AG04450 (cell line): ENCODE measurements around the gene SH3PXD2A. TPM values are rescaled to one million over a fixed set of nuclear protein-coding genes. Genes with fewer than 3 reads are reported as not detected.
A peak's percentile ranks its signal among the peaks of the same experiment; 100 is the strongest.

ENCODE experiments used
- CTCF ChIA-PET: fragments of 300-600, 350-600 bp; formaldehyde crosslinking; extraction: SDS; loops from one replicate; lab custom pipeline; 2022; ENCODE audit warnings: antibody characterized with exemption, inconsistent platforms; lab: Charles Lee
- POLR2A ChIA-PET: fragments of 350-600 bp; formaldehyde crosslinking; extraction: SDS; loops from one replicate; lab custom pipeline; 2021; ENCODE audit warnings: antibody characterized with exemption, inconsistent platforms; lab: Yijun Ruan, JAX
- DNase-seq: peaks from one replicate; pipeline ENCODE4 v3.0.0-alpha.2; 2011; ENCODE audit warnings: low read depth, low spot score
- H3K27ac ChIP-seq: one replicate; pipeline ENCODE4 v1.5.1; 2012; ENCODE audit warnings: low read depth, low read length, control low read depth
- H3K27me3 ChIP-seq: one replicate; pipeline ENCODE4 v1.6.0; 2012; ENCODE audit warnings: low read length; ENCODE audit not compliant: control insufficient read depth, insufficient read depth
- H3K4me3 ChIP-seq: 2 replicates; pipeline ENCODE4 v1.5.1; 2011; ENCODE audit warnings: mild to moderate bottlenecking, low read depth, low read length, control low read depth
- H3K9me3 ChIP-seq: 2 replicates; pipeline ENCODE4 v1.5.1; 2012; ENCODE audit warnings: low read length; ENCODE audit not compliant: control insufficient read depth, insufficient read depth
- CTCF ChIP-seq: IDR thresholded peaks from 2 replicates; pipeline ENCODE4 v1.5.1; 2011; ENCODE audit warnings: low read depth, low read length, control low read depth, inconsistent platforms
- polyA plus RNA-seq: library from polyadenylated mRNA; depleted of rRNA; stranded (reverse); fragments of >200 nt; gene quantifications from 2 replicates; pipeline ENCODE4 v1.2.3, GENCODE V29; 2011

SH3PXD2A gene
- polyA plus RNA-seq, 1 experiment, result 22.9 TPM

GRCh38 chr10:103605359-103606096, 249.8 kb downstream of the SH3PXD2A start:
- Histone ChIP-seq H3K9me3 (no peaks in the 10 kb centered on the region; the same call in 1 of the 2 replicates), H3K4me3 (no peak overlapping the region), H3K27me3 (no peaks in the 10 kb centered on the region), H3K27ac (no peak overlapping the region)
- POLR2A ChIA-PET, result interaction anchor here (0.9 to 1.1 kb wide), 3 partner anchors 12 to 80 kb away, joined by 3 read pairs; no protein-coding TSS in a partner anchor
- DNase-seq, result no peak
- CTCF ChIA-PET, result interaction anchor here (0.6 to 3.1 kb wide), 15 partner anchors 9 to 277 kb away, joined by 3 to 48 read pairs (median 4); no protein-coding TSS in a partner anchor
- peak; percentile 83 for TF ChIP-seq CTCF

- H3K27me3 ChIP-seq, result no peaks in the 10 kb centered on the region
- DNase-seq, result no peak
- TF ChIP-seq CTCF, result no peak
- H3K9me3 ChIP-seq, result no peaks in the 10 kb centered on the region; the same call in 1 of the 2 replicates
- ChIA-PET POLR2A (no interaction called here), CTCF (interaction anchor here (0.9 to 1.2 kb wide), 2 partner anchors 82 to 84 kb away, joined by 4 to 5 read pairs; no protein-coding TSS in a partner anchor)
- no peak overlapping the region for H3K4me3 ChIP-seq
- no peak overlapping the region for H3K27ac ChIP-seq
Measured at GRCh38 chr10:103603382-103603781, 252.0 kb downstream of the SH3PXD2A start.

- ChIA-PET CTCF (interaction anchor here (0.9 to 1.2 kb wide), 2 partner anchors 83 to 84 kb away, joined by 4 to 5 read pairs; no protein-coding TSS in a partner anchor), POLR2A (no interaction called here)
- no peaks in the 10 kb centered on the region; the same call in 1 of the 2 replicates for H3K9me3 ChIP-seq
- H3K27me3 ChIP-seq, result no peaks in the 10 kb centered on the region
- no peak for DNase-seq
- no peak overlapping the region for H3K27ac ChIP-seq
- TF ChIP-seq CTCF, result no peak
- H3K4me3 ChIP-seq, result no peak overlapping the region
Measured at GRCh38 chr10:103602852-103603155, 252.6 kb downstream of the SH3PXD2A start.

GRCh38 chr10:103602028-103602851, 253.1 kb downstream of the SH3PXD2A start:
- H3K27ac ChIP-seq, result no peak overlapping the region
- H3K27me3 ChIP-seq, result no peaks in the 10 kb centered on the region
- H3K9me3 ChIP-seq, result no peaks in the 10 kb centered on the region; the same call in 1 of the 2 replicates
- DNase-seq, result no peak
- H3K4me3 ChIP-seq, result no peak overlapping the region
- CTCF ChIA-PET, result interaction anchor here (0.9 to 1.2 kb wide), 2 partner anchors 84 to 85 kb away, joined by 4 to 5 read pairs; no protein-coding TSS in a partner anchor
- POLR2A ChIA-PET, result no interaction called here
- TF ChIP-seq CTCF, result no peak
